DND-41 (cell line): ENCODE results near the gene DGUOK.

Source experiments
- ATAC-seq: fragments of 200-7000 bp; cut with Tn5 transposase; 3 replicates; pipeline ENCODE4 v1.9.1; 2021; ENCODE audit warnings: low read depth; ENCODE audit not compliant: insufficient read depth
- DNase-seq: peaks from one replicate; pipeline ENCODE4 v3.0.0-alpha.2; 2020
- H2AFZ ChIP-seq: 2 replicates; pipeline ENCODE4 v1.6.0; 2012; ENCODE audit warnings: low read depth, low read length
- H3K27ac ChIP-seq: 2 replicates; pipeline ENCODE4 v1.5.1; 2012; ENCODE audit warnings: low read length, inconsistent platforms
- H3K27me3 ChIP-seq: fragments of 200-600 bp; sonication (generic); 2 replicates; pipeline ENCODE4 v1.6.0; 2012; ENCODE audit warnings: low read length, mild to moderate bottlenecking, inconsistent platforms; ENCODE audit not compliant: insufficient read depth, poor library complexity
- H3K36me3 ChIP-seq: 2 replicates; pipeline ENCODE4 v1.5.1; 2012; ENCODE audit warnings: low read length, inconsistent platforms; ENCODE audit not compliant: insufficient read depth
- H3K4me1 ChIP-seq: 2 replicates; pipeline ENCODE4 v1.5.1; 2012; ENCODE audit warnings: mild to moderate bottlenecking, low read length; ENCODE audit not compliant: insufficient read depth
- H3K4me2 ChIP-seq: 2 replicates; pipeline ENCODE4 v1.6.0; 2012; ENCODE audit warnings: mild to moderate bottlenecking, moderate library complexity, low read length, inconsistent platforms; ENCODE audit not compliant: insufficient read depth
- H3K4me3 ChIP-seq, 2 experiments: fragments of 200-600 bp in 1 of 2; shearing (Covaris generic) in 1 of 2; 2 replicates each; pipeline ENCODE4 v1.5.1; 2012 to 2016; ENCODE audit warnings: inconsistent platforms in 2 of 2, low read length in 2 of 2, mild to moderate bottlenecking in 2 of 2, low read depth in 1 of 2, moderate library complexity in 1 of 2
- H3K79me2 ChIP-seq: 2 replicates; pipeline ENCODE4 v1.6.0; 2012; ENCODE audit warnings: low read length, inconsistent platforms; ENCODE audit not compliant: insufficient read depth
- H3K9ac ChIP-seq: 2 replicates; pipeline ENCODE4 v1.6.0; 2012; ENCODE audit warnings: low read depth, mild to moderate bottlenecking, inconsistent platforms, low read length, moderate library complexity
- H3K9me3 ChIP-seq: 2 replicates; pipeline ENCODE4 v1.5.1; 2012; ENCODE audit warnings: low read length, moderate library complexity, mild to moderate bottlenecking, inconsistent platforms; ENCODE audit not compliant: insufficient read depth, severe bottlenecking
- H4K20me1 ChIP-seq: 2 replicates; pipeline ENCODE4 v1.6.0; 2012; ENCODE audit warnings: low read length; ENCODE audit not compliant: insufficient read depth
- EZH2 ChIP-seq: IDR thresholded peaks from 3 replicates; pipeline ENCODE4 v1.6.1; 2012; ENCODE audit warnings: borderline replicate concordance, low read depth, mild to moderate bottlenecking, moderate library complexity, low read length, inconsistent platforms; ENCODE audit not compliant: severe bottlenecking
- TF ChIP-seq, protein P1 (sequence below): IDR thresholded peaks from 2 replicates; pipeline ENCODE4 v1.5.1; 2012; ENCODE audit warnings: borderline replicate concordance, low read length, moderate library complexity, mild to moderate bottlenecking; ENCODE audit not compliant: poor library complexity, severe bottlenecking; ENCODE audit errors: extremely low read depth

The DGUOK gene

DNA sequence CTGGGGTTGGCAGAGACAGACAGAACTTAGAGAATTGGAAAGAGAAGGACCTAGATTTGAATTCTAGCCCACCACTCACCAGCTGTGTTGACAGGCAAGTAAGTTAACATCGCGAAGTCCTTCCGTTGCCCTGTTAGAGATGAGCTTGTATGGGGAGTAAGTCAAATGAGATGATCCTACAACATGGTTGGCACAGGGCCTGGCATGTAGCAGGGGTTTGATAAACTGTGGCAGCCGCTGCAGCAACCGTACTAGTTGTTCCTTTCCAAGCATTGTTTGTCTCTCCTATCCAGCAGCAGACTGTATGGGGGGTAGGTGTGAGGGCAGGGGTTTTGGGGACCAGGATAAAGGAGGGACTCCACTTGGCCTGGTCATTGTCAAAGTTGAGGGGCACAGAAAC lies 74.0 kb downstream of the DGUOK start:
- H3K79me2 ChIP-seq, result peaks cover 91% of the 10 kb centered on the region
- no peak overlapping the region for H3K9ac ChIP-seq
- no peaks in the 10 kb centered on the region for H3K9me3 ChIP-seq
- peaks cover 45% of the 10 kb centered on the region for H3K36me3 ChIP-seq
- peaks cover 20% of the 10 kb centered on the region for H3K4me1 ChIP-seq
- no peak overlapping the region for H3K27ac ChIP-seq
- H2AFZ ChIP-seq, result no peak overlapping the region
- H3K4me2 ChIP-seq, result no peak overlapping the region
- peaks cover 92% of the 10 kb centered on the region for H4K20me1 ChIP-seq
- DNase-seq, result no peak
- ATAC-seq, result no peak
- H3K4me3 ChIP-seq, result no peak overlapping the region
- H3K27me3 ChIP-seq, result no peaks in the 10 kb centered on the region
- no peak for TF ChIP-seq EZH2
- TF ChIP-seq, protein P1, sequence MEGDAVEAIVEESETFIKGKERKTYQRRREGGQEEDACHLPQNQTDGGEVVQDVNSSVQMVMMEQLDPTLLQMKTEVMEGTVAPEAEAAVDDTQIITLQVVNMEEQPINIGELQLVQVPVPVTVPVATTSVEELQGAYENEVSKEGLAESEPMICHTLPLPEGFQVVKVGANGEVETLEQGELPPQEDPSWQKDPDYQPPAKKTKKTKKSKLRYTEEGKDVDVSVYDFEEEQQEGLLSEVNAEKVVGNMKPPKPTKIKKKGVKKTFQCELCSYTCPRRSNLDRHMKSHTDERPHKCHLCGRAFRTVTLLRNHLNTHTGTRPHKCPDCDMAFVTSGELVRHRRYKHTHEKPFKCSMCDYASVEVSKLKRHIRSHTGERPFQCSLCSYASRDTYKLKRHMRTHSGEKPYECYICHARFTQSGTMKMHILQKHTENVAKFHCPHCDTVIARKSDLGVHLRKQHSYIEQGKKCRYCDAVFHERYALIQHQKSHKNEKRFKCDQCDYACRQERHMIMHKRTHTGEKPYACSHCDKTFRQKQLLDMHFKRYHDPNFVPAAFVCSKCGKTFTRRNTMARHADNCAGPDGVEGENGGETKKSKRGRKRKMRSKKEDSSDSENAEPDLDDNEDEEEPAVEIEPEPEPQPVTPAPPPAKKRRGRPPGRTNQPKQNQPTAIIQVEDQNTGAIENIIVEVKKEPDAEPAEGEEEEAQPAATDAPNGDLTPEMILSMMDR, result no peak

DNA sequence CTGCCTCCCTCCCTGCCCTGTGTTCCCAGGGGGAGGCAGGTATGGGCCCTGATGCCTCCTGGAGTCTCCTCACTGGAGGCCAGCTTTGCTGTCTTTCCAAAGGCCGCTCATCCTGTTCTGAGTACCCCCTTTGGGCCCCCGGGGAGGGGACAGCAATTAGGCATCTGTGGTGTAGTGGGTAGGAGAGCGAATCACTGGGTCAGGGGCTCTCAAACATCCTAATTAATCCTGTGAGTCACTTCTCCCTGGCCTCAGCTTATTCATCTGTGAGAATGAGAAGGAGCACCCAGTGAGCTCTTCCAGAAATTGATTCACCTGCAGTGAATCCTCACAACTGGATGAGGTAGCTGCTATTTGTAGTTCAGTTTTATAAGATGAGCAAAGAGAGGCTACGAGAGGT lies 74.4 kb downstream of the DGUOK start:
- TF ChIP-seq, protein P1, result no peak
- TF ChIP-seq EZH2, result no peak
- DNase-seq (no peak), ATAC-seq (no peak)
- Histone ChIP-seq H3K79me2 (peaks cover 91% of the 10 kb centered on the region), H4K20me1 (peaks cover 92% of the 10 kb centered on the region), H3K27me3 (no peaks in the 10 kb centered on the region), H3K27ac (no peak overlapping the region), H3K9me3 (no peaks in the 10 kb centered on the region), H2AFZ (no peak overlapping the region), H3K4me1 (peaks cover 20% of the 10 kb centered on the region), H3K4me3 (no peak overlapping the region), H3K4me2 (peak overlapping the region; percentile 98; the same call in 1 of the 2 replicates), H3K9ac (no peak overlapping the region), H3K36me3 (peaks cover 45% of the 10 kb centered on the region)

DNA sequence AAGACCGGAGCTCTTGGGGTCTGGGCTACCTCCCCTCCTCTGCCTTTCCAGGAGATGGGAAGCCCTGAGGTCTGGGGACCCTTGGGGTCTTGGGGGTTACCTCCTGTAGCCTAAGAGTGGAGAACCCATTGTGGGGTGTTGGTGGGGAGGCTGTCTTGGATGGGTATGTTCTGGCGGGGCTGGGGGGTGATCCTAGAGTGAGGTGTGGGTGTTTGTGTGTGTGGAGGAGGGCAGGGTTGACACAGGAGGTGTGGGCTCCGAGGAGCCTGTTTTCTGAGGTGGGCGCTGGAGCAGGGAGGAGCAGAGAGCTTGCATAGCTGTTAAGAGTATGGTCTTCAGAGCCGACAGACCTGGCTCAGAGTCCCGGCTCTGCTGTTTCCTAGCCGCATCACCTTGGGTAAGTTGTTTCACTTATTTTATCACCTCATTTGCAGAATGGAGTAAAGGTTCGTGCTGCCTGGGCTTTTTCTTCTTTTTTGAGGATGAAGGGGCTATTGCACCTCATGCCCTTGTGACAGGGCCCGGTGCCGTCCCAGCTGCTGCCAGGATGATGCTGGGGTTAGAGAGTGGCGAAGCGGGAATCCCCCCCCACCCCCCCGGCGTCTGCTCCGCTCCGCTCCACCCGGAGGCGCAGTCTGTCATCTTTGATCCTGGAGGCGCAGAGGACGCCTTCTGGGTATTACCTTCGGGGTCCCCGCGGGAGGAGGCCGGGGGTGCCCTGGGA lies 75.3 kb downstream of the DGUOK start:
- DNase-seq (no peak), ATAC-seq (no peak; the same call in 2 of the 3 replicates)
- Histone ChIP-seq H3K79me2 (peaks cover 91% of the 10 kb centered on the region), H3K4me3 (peak overlapping the region in 1 of 2 experiments; percentile 68; a peak in 2 of 4 replicates), H2AFZ (no peak overlapping the region), H3K27me3 (no peaks in the 10 kb centered on the region), H3K4me2 (peak overlapping the region; percentile 98), H3K9ac (peak overlapping the region; percentile 56; the same call in 1 of the 2 replicates), H3K36me3 (peaks cover 50% of the 10 kb centered on the region), H3K27ac (no peak overlapping the region), H3K9me3 (no peaks in the 10 kb centered on the region), H4K20me1 (peaks cover 93% of the 10 kb centered on the region), H3K4me1 (peaks cover 20% of the 10 kb centered on the region)
- TF ChIP-seq EZH2, result no peak
- TF ChIP-seq, protein P1, result no peak
